GM13977 (cell line): Measurements from ENCODE around the gene PRR14L.
A peak's percentile ranks its signal among the peaks of the same experiment; 100 is the strongest.

Experiments
- DNase-seq: peaks from one replicate; pipeline ENCODE4 v3.0.0; 2012; ENCODE audit warnings: low spot score
- in situ Hi-C: fragments of 300-500 bp; cut with MboI; formaldehyde crosslinking; loops from one replicate; pipeline ENCODE4 v1.12.0; 2022; ENCODE audit warnings: low sequenced_read_pairs, low pct_unique_long_range_greater_than_20kb, mixed read lengths, inconsistent platforms; ENCODE audit not compliant: unreplicated experiment
- TF ChIP-seq, protein P1 (sequence below): IDR thresholded peaks from 2 replicates; pipeline ENCODE4 v1.5.1; 2012; ENCODE audit warnings: mild to moderate bottlenecking, control low read depth; ENCODE audit not compliant: insufficient read depth; ENCODE audit errors: extremely low read depth, missing control alignments

PRR14L gene

DNA sequence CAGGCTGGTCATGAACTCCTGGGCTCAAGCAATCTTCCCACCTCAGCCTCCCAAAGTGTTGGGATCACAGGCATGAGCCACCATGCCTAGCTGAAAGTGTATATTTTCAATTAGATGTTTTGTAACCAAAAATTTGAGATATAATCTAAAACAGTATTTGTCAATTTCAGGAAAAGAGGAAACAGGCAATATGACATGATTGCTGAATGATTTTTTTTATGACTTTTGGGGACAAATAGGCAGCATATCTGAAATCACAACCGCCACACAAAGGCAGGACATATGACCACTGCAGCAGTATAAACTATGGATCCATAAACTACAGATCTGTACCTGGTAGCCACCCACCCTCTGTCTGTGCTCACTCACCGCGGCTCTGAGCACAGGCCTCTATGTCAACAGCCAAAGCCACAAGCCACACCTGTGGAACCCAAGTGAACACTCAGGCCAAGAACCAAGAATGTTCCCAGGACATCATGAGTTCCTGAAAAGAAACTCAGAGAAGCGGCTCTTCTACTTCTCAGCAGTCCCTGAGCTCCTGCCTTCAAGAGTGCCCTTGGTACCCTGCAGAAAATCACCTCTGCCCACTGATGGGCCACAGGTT, 110.4 kb downstream of the PRR14L start:
- DNase-seq, result no peak
- in situ Hi-C loops, result no loop called here
- TF ChIP-seq, protein P1, sequence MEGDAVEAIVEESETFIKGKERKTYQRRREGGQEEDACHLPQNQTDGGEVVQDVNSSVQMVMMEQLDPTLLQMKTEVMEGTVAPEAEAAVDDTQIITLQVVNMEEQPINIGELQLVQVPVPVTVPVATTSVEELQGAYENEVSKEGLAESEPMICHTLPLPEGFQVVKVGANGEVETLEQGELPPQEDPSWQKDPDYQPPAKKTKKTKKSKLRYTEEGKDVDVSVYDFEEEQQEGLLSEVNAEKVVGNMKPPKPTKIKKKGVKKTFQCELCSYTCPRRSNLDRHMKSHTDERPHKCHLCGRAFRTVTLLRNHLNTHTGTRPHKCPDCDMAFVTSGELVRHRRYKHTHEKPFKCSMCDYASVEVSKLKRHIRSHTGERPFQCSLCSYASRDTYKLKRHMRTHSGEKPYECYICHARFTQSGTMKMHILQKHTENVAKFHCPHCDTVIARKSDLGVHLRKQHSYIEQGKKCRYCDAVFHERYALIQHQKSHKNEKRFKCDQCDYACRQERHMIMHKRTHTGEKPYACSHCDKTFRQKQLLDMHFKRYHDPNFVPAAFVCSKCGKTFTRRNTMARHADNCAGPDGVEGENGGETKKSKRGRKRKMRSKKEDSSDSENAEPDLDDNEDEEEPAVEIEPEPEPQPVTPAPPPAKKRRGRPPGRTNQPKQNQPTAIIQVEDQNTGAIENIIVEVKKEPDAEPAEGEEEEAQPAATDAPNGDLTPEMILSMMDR, result no peak

DNA sequence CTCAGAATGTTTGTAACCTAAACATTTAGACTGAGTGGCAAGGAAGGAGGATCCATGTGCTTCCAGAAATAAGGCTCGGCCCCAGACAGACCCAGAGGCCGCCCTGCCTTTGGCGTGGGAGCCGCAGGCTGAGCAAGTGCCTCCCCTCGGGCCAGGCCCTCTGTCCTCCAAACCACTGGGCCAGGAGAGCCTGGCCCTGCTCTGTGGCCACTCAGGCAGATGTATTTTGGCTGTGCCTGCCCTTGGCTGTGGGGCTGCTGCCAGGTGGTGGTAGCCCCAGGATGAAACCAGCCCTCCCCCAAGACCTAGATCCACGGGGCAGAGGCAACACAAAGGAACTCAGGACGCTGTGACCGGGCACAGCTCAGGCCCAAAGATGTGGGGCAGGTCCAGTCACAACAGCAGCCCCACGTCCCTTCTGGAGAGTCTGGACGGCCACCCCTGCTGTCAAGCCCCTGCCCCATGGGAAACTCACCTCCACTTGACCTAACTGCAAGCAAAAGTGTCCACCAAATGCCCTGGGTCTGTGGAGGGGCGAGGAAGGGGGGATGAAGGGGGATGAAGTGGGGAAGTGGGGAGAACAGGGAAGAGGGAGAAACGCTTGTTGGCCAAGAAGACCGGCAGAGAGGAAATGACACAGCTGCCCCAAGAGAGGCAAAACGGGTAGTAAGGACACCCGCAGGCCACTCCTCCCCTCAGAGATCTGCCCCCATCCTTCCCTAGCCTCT, 111.9 kb downstream of the PRR14L start:
- in situ Hi-C loops, result no loop called here
- TF ChIP-seq, protein P1, result no peak
- peak; percentile 66 for DNase-seq

DNA sequence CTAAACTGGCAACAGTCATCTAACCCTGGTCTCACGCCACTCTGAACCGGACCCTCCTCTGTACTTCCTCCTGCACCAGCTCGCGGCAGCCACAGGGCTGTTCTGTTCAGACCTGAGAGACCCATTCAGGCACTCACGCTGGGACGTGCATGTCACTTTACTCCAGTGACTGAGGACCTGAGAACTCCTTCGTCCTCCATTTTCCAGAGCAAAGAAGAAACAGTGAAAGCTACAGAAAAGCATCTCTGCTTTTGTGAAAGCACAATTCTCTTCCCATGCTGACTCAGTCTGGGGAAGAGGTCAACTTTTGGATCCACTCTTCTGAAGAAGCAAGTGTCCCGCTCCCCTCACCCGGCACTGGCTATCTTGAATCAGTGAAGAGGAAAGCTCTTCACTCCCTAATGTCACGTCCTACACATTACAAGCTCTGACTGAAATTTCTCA, 112.5 kb downstream of the PRR14L start:
- TF ChIP-seq, protein P1, result peak; percentile 20
- peak; percentile 63 for DNase-seq
- in situ Hi-C loops, result no loop called here

DNA sequence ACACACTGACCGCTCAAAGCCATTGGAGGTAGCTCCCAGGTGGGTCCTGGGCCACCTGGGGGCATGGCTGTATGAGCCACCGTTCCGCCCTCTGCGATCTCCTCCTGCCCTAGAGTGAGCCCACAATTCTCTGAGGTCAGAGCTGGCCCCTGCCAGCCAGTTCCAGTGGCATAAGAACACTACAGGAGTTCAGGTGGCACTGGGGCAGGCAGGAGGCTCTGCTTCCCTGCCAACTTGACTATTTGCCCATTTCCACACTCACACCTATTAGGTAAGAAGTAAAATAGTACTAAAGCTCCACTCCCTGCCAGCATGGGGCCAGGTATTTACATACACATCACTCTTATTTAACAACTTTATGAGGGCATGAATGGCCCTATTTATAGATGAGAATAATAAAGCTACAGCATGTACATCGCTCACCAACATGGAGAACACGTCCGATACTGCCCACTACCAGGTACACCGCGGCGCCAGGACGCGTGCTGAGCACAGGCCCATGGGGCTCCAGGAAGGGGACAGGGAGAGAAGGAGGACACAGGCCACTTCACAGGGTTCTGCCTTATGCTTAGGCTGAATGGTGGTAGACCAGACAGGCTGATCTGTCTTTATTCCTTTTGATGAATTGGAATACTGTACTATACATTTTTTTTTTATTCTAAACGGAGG, 114.2 kb downstream of the PRR14L start:
- in situ Hi-C loops, result no loop called here
- no peak for DNase-seq
- TF ChIP-seq, protein P1, result no peak

DNA sequence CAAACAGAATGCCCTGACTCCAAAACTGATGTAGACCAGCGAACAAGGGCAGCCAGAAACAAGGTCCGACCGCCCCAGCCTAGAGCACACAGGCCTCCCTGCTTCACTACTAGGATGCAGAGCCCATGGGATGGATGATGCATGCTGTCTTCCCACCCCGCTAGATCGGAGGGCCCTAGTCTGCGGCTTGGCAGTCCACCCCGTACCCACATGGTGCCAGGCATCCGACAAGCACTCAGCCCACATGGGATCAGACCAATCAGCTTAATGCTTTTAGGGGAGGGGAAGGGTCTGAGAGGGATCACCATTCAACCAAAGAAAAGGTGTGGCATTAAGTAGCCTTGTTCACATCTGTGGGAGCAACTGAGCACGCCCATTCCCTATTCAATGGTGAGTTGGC, 118.5 kb downstream of the PRR14L start:
- peak; percentile 9 for DNase-seq
- in situ Hi-C loops, result no loop called here

More for the DNA sequence above, 118.5 kb downstream of the PRR14L start:
- TF ChIP-seq, protein P1, result no peak
